Left hindlimb (tissue), 1 donor: ENCODE results near the gene KIF26A.

ENCODE experiments used
- DNase-seq: peaks from one replicate; pipeline ENCODE4 v3.0.0-alpha.2; 2018

Gene KIF26A

DNA sequence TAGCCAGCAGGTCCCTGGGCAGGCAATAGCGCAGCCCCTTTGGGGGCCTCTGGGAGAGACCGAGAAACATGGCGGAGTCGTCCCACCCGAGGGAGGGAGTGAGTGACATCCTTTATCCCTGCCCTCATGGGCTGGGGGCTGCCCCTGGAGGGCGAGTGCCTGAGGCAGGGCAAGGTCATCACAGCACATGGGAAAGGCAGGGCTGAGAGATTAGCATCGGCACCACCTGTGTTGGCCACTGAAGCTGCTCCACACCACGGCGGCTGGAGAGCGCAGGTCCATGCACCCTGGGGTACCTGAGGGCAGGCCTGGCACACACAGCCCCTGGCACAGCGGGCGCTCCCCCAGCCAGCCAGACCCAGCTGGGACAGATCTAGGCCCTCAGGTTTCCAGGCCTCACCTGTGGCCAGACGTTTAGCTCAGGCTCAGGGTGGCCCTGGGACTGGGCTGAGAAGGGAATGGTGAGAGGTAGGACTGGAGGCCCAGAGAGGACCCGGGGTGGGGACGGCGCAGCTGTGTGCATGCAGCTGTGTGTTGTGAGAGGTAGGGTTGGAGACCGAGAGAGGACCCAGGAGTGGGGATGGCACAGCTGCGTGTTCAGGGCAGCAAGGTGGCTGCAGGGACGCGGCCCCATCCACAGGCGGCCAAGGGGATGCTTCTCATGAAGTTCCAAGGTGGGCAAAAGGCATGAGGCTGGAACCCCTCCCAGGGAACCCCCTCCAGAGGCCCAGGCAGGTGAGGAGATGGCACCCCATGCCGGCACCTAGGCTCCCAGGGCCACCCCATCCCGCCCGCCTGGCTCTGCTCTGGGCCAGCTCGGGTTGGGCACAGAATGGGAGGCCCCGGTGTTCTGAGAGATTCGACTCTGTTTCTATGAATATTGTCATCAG lies 74.1 kb downstream of the KIF26A start:
- DNase-seq, result no peak

GRCh38 chr14:104213301-104214034 lies 75.1 kb downstream of the KIF26A start:
- no peak for DNase-seq

GRCh38 chr14:104214431-104215218 lies 76.2 kb downstream of the KIF26A start:
- peak; percentile 15 for DNase-seq

GRCh38 chr14:104215706-104216334 lies 77.4 kb downstream of the KIF26A start:
- DNase-seq, result peak; percentile 21

- DNase-seq, result peak; percentile 16
Observed at GRCh38 chr14:104216457-104216856, 78.1 kb downstream of the KIF26A start.

DNA sequence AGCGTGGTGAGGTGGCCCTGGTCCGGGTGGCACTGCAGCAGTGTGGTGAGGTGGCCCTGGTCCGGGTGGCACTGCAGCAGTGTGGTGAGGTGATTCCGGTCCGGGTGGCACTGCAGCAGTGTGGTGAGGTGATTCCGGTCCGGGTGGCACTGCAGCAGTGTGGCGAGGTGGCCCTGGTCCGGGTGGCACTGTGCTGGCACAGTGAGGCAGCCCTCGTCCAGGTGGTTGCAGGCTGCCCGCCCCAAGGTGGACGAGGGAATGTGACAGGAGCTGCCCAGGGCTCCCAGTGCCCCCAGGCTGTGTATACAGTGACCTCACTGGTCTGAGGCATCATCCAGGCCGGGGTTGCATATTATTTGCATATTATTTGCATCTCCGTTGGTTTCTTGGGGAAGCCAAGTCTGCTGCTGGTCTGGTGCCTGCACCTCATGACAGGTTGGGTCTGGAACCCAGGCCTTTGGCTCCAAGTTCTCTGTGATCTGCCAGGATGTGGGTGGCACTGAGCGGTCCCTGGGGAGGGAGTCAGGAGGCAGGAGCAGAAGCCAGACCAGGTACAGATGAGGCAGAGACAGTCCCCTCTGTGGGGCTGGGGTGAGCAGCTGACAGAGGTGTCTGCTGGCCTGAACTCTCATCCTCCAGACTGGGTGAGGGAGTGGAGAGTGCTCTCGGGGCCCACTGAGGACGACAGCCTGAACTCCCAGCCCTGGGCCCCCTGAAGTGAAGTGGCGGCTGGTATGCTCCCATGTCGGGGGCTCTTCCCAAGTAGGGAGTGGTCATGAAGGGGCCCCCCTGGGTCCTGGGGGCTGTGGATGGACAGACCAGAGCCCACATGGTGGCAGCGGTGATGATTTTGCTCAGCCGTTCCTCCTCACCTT lies 79.3 kb downstream of the KIF26A start:
- DNase-seq, result no peak

DNA sequence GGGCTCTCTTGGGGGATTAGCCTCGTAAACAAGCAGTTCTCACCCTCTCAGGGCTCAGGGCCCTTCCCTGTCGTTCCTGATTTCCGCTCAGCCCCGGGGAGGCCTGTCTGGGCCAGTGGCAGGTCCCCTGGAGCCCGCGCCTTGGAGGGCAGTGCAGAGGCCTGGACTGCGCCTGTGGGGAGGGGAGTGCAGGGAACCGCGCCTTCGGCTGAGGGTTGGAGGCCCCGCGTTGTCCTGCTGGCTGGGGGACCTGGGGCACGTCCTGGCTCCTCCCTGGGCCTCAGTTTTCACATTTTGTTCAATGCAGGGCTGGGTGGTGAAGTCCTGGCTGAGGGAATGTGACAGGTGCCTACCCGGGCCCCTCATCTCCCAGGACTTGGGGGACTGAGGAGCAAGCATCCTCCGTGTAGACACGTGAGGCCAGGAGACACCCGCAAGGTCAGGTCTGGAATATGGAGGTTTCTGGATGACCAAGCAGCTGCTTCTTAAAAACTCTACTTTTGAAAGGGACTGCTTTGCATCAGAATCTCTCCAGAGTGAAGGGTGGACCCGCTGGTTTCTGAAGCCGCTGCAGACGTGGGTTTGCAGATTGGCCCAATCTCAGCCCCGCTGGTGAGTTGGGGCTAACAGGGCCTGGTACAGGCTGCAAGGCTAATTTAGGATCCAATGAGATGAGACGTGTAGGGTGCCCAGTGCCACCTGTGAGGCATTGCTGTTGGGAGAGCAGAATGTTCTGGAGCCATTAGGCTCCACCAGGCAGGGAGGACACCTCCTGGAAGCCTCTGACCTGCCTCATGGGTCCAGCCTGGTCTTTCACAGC lies 80.2 kb downstream of the KIF26A start:
- no peak for DNase-seq

- DNase-seq, result no peak
Observed at GRCh38 chr14:104219731-104220214, 81.4 kb downstream of the KIF26A start.

DNA sequence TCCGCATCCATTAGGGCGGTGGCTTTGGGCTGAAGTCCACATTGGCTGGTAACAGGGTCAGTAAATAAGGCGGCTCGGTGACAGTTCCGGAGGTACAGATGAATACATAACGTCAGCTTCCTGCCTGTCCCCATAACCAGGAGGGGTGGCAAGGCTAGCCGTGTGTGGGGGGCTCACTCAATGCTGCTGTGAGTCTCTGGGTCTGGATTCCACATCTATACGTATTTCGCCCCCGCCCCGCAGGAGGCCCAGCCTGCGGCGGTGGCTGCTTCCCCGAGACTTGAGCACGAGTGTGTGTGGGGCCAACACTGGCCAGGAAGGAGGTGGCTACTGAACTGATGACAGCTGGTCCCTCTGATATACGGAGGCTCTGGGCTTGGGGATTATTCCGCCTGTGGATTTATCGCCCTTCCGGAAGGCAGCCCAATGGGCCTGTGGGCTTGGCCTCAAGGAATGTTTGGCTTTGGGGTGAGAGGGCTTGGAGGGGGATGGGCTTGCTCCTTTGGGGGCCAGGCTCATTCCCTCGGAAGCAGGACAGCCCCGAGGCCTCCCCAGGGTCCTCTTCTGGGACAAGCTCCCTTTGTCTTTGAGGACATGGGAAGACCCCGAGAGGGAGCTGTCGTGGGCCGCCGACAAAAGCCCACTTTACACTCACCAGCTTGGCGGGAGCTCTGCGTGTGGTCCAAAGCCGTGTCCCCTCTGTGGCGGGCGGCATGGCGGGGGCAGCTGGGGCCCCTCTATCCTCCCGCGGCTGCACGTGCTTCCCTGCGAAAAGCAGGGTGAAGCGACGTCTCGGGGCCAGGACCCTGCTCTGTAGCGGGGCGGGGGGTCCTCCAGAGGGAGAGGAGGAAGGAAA lies 82.1 kb downstream of the KIF26A start:
- no peak for DNase-seq

GRCh38 chr14:104221071-104221625 lies 82.8 kb downstream of the KIF26A start:
- no peak for DNase-seq

DNA sequence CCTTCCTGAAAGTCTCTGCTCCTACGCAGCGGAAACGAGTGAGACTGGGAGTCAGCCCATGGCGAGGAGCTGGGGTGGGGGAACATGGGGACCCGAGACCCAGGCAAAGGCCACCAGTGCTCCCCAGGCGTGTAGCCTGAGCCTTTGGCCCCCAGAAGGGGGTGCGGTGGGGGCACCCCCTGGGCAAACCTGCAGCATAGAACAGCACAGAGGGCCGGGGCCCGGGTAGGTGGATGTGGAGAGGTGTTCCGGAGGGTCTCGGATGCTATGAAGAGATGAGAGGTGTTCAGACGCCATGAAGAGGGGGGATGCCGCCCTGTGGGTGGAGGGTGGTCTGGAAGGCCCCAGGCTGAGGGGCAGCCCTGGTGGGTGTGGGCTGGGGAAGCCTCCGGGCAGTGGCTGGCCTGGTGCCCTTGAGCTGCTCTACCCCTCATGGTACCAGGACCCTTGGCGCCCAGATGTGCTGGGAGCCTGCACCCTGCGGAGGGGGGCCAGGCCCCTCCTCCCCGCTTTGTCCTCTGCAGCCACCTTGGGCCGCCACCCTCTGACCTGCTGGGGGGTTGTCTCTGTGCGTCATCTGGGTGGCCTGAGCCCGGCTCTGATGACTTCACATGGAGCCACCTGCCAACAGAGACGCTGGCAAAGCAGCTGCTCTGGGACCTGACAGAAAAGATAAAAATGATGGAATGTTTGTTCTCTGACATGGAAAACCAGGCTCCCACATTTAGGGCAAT lies 83.4 kb downstream of the KIF26A start:
- DNase-seq, result no peak

GRCh38 chr14:104222396-104223036 lies 84.1 kb downstream of the KIF26A start:
- DNase-seq, result no peak

- DNase-seq, result peak; percentile 84
Observed at GRCh38 chr14:104223101-104224041, 85.0 kb downstream of the KIF26A start.

GRCh38 chr14:104224131-104224505 lies 85.7 kb downstream of the KIF26A start:
- peak; percentile 56 for DNase-seq

- DNase-seq, result no peak
Observed at GRCh38 chr14:104224506-104225277, 86.3 kb downstream of the KIF26A start.
